Stimulated activated naive CD8-positive, alpha-beta T cell treated with anti-CD3 and anti-CD28 coated beads, Interleukin-15, amount 100 ng/mL, for 72 hours (primary cell): Measurements from ENCODE around the gene ACSS2.
"Not testable (repeated sequence)": the region's sequence is repeated elsewhere in the genome, so short reads cannot be mapped to it uniquely, and the experiment has no call there.

Experiments used
- ATAC-seq: fragments of 150-1000 bp; cut with Tn5 transposase; 2 replicates; pipeline ENCODE4 v1.10.0; 2021; ENCODE audit warnings: mild to moderate bottlenecking, moderate library complexity
- DNase-seq, 2 donors: peaks; one replicate each; pipeline ENCODE4 v3.0.0; 2021 to 2022
- H3K27ac Mint-ChIP-seq, 2 donors: one replicate each; pipeline ENCODE4 v1.8.0; 2022; ENCODE audit warnings: mild to moderate bottlenecking in 2 of 2, mixed read lengths in 2 of 2, moderate library complexity in 2 of 2
- H3K27me3 Mint-ChIP-seq: one replicate; pipeline ENCODE4 v1.8.0; 2022; ENCODE audit warnings: mixed read lengths
- H3K4me1 Mint-ChIP-seq: one replicate; pipeline ENCODE4 v1.8.0; 2022; ENCODE audit warnings: mild to moderate bottlenecking, mixed read lengths
- H3K4me3 Mint-ChIP-seq, 2 donors: one replicate each; pipeline ENCODE4 v1.8.0; 2022; ENCODE audit warnings: mild to moderate bottlenecking in 2 of 2, mixed read lengths in 2 of 2, moderate library complexity in 1 of 2
- H3K9me3 Mint-ChIP-seq, 2 donors: one replicate each; pipeline ENCODE4 v1.8.0; 2022; ENCODE audit warnings: mixed read lengths in 2 of 2

ACSS2 gene

DNA sequence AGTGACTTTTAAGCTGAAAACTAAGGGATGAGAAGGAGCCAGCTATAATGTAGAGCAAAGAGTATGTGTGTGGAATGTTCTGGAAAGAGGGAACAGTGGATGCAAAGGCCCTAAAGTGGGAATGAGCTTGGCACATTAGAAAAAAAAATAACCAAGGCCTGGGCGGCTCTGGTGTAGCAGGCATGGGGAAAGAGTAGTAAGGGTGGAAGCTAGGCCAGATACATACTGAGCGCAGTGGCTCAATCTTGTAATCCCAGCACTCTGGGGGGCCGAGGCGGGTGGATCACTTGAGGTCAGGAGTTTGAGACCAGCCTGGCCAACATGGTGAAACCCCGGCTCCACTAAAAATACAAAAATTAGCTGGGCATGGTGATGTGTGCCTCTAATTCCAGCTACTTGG, 12.2 kb upstream of the ACSS2 start:
- DNase-seq, result no peak
- Mint-ChIP-seq H3K27me3 (no peaks in the 10 kb centered on the region), H3K4me3 (no peak overlapping the region), H3K9me3 (no peaks in the 10 kb centered on the region), H3K27ac (no peak overlapping the region), H3K4me1 (peaks cover under 1% of the 10 kb centered on the region)
- ATAC-seq, result no peak

DNA sequence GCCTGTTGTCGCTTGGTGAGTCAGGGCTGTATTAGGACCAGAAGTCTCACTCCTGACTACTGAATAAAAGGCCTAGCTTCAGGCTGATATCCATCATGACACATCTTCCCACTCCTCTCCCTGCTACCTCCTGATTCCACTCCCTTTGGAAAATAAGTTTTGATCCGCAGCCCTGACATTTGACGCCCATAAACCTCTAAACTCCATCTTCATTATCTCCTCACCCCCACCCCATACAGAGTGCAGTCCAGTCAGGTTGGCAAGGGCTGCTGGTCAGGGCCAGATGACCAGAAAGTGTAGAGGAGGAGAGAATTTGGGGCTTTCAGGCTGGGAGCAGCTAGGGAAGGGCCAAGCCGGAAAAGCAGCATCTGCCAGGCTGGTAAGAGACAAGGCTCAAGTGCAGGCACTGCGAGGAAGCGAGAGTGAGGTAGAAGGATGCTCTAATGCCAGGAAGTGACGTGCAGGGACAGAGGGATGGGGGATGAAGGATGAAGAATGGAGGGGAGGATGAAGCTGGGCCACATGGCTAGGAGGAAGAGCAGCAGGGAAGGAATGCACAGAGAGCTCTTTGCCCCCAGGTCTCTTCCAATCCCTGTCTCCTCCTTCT, 5.0 kb upstream of the ACSS2 start:
- no peaks in the 10 kb centered on the region for H3K27me3 Mint-ChIP-seq
- DNase-seq (no peak), ATAC-seq (no peak)
- H3K4me3 Mint-ChIP-seq, result peak overlapping the region; percentile 93 to 94
- peaks cover 57% of the 10 kb centered on the region for H3K4me1 Mint-ChIP-seq
- H3K9me3 Mint-ChIP-seq, result no peaks in the 10 kb centered on the region
- H3K27ac Mint-ChIP-seq, result peak overlapping the region in 1 of 2 donors; percentile 32

DNA sequence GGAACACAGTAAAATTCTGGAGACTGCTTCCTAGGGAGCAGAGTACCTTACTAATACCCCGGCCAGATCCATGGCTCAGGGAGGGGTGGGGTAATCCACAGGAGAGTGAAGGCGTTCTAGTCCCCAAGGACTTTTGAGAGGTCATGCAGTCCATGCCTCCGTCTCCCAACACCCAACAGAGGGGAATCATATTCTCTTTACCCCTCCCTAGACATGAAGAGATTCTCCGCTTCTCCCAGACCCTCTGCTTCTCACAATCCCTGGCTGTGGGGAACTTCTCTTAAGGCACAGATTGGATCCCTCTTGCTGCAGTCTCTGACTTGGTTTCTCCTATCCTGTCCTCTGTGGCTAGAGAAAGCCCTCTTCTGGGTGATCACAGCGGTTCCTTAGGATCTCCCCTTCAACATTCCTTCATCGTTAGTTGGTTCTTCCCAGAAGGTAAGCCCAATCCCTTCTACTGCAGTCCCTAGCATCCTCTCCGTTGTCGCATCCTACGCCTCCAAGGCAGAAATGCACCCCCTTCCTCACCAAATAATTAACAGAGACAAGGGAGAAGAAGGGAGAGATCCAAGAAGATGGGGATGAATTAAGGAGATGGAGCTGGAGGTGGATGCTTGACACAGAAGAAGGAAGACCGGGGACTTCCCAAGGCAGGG, 4.3 kb upstream of the ACSS2 start:
- Mint-ChIP-seq H3K4me3 (peak overlapping the region; percentile 93 to 94), H3K4me1 (peaks cover 63% of the 10 kb centered on the region), H3K27me3 (no peaks in the 10 kb centered on the region), H3K27ac (peak overlapping the region; percentile 1 to 92), H3K9me3 (no peaks in the 10 kb centered on the region)
- ATAC-seq, result no peak
- peak in 1 of 2 donors; percentile 18 for DNase-seq

GRCh38 chr20:34872622-34873224, 3.7 kb upstream of the ACSS2 start, which contains the start of gene GGT7:
Gene GGT7 (minus strand): TSS chr20:34872856. CDS start chr20:34872815, 41 bp downstream.
- ATAC-seq (peak; percentile 78), DNase-seq (peak; percentile 88 to 90)
- peak within 1 kb of the TSS; percentile 93 to 94 for H3K4me3 Mint-ChIP-seq
- H3K9me3 Mint-ChIP-seq, result no peaks in the 10 kb centered on the region
- peak within 1 kb of the TSS; percentile 56 to 92 for H3K27ac Mint-ChIP-seq
- H3K27me3 Mint-ChIP-seq, result no peaks in the 10 kb centered on the region
- peaks cover 66% of the 10 kb centered on the region for H3K4me1 Mint-ChIP-seq

GRCh38 chr20:34873583-34874093, 2.8 kb upstream of the ACSS2 start:
- peak overlapping the region; percentile 93 to 94 for H3K4me3 Mint-ChIP-seq
- H3K9me3 Mint-ChIP-seq, result no peaks in the 10 kb centered on the region
- ATAC-seq (no peak), DNase-seq (no peak)
- H3K4me1 Mint-ChIP-seq, result peaks cover 66% of the 10 kb centered on the region
- H3K27me3 Mint-ChIP-seq, result no peaks in the 10 kb centered on the region
- H3K27ac Mint-ChIP-seq, result no peak overlapping the region

GRCh38 chr20:34874094-34874654, 2.2 kb upstream of the ACSS2 start:
- Mint-ChIP-seq H3K27ac (no peak overlapping the region), H3K27me3 (no peaks in the 10 kb centered on the region), H3K4me3 (peak overlapping the region; percentile 64 to 97), H3K9me3 (no peaks in the 10 kb centered on the region), H3K4me1 (peaks cover 66% of the 10 kb centered on the region)
- DNase-seq, result peak; percentile 45 to 69
- no peak for ATAC-seq

DNA sequence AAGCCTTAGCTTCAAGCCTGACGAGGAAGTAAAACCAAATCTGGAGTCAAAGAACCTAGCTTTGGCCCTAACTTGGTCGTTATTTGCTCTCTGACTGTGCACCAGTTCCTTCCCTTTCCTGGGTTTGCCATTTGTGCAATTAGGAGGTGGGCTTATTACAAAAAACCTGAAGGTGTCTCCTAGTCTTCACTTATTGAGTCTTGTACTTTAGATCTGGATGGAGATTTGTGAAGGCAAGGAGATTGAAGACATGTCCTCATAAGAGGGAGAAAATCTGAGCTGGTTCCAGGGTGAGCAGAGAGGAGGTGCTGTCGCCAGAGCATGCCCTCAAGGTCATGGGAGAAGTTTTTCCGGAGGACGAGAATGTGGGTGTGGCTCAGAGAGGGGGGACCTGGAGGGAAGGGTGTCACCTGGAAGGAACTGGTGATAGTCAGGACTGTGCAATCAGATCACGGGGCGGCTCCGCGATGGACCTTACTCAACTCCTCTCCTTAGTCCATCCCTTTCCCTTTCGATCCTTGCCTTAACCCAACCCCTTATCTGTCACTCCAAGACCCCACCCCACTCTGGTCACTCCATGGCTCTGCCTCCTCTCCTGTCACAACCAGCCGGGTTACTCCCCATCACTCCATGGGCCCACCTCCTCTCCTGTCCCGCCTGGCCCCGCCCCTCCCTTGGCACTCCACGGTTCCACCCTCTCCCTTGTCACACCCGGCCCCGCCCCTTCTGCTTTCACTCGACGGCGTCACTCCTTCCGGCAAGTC, 588 bp upstream of the ACSS2 start:
- peak overlapping the region; percentile 97 to 98 for H3K4me3 Mint-ChIP-seq
- ATAC-seq (peak; percentile 87), DNase-seq (no peak)
- H3K9me3 Mint-ChIP-seq, result no peaks in the 10 kb centered on the region
- no peaks in the 10 kb centered on the region for H3K27me3 Mint-ChIP-seq
- H3K4me1 Mint-ChIP-seq, result peaks cover 60% of the 10 kb centered on the region
- H3K27ac Mint-ChIP-seq, result peak overlapping the region; percentile 15 to 68

DNA sequence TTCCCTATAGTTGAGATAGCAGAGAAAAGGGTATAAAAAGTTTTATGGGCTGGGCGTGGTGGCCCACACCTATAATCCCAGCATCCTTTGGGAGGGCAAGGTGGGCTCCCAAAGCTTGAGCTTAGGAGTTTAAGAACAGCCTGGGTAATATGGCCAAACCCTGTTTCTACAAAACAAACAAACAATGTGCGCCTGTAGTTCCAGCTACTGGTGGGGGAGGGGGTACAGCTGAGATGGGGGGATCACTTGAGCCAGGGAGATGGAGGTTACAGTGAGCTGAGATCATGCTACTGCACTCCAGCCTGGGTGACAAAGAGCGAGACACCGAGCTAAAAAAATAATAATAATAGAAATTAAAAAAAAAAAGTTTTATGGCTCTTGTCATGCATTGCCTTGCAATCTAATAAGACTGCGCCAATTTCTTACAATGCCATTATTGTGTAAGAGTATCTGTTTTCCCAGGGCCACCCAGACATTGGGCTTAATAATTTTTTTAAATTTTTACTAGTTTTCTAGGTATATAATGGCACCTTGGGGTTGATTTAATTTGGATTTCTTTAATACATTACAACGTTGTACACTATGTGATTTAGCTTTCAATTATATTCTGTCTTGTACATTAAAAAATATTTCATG, 3.9 kb downstream of the ACSS2 start:
- Mint-ChIP-seq H3K9me3 (no peaks in the 10 kb centered on the region), H3K27ac (no peak overlapping the region), H3K27me3 (no peaks in the 10 kb centered on the region), H3K4me3 (no peak overlapping the region), H3K4me1 (peaks cover 41% of the 10 kb centered on the region)
- ATAC-seq (no peak), DNase-seq (no peak)

DNA sequence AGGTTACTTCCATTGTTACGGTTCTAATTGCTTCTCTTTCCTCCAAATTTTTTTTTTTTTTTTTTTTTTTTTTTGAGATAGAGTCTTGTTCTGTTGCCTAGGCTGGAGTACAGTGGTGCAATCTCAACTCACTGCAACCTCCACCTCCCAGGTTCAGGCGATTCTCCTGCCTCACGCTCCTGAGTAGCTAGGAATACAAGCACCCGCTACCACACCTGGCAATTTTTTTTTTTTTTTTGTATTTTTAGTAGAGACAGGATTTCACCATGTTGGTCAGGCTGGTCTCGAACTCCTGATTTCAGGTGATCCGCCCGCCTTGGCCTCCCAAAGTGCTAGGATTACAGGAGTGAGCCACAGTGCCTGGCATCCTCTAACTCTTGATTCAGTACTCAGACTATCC, 4.6 kb downstream of the ACSS2 start:
- not testable (repeated sequence) for DNase-seq, ATAC-seq, H3K27me3 Mint-ChIP-seq, H3K27ac Mint-ChIP-seq, H3K9me3 Mint-ChIP-seq, H3K4me3 Mint-ChIP-seq
- peaks cover 35% of the 10 kb centered on the region for H3K4me1 Mint-ChIP-seq

GRCh38 chr20:34881689-34882088, 5.3 kb downstream of the ACSS2 start:
- Mint-ChIP-seq H3K4me1 (peaks cover 31% of the 10 kb centered on the region), H3K27me3 (no peaks in the 10 kb centered on the region), H3K4me3 (no peak overlapping the region), H3K27ac (peak overlapping the region in 1 of 2 donors; percentile 84), H3K9me3 (no peaks in the 10 kb centered on the region)
- ATAC-seq (no peak), DNase-seq (no peak)

GRCh38 chr20:34883087-34883688, 6.8 kb downstream of the ACSS2 start:
- Mint-ChIP-seq H3K4me3 (no peak overlapping the region), H3K4me1 (peaks cover 23% of the 10 kb centered on the region), H3K27ac (peak overlapping the region in 1 of 2 donors; percentile 32), H3K9me3 (no peaks in the 10 kb centered on the region), H3K27me3 (no peaks in the 10 kb centered on the region)
- DNase-seq (no peak), ATAC-seq (no peak)

GRCh38 chr20:34883809-34884208, 7.4 kb downstream of the ACSS2 start:
- ATAC-seq, result no peak
- no peak overlapping the region for H3K27ac Mint-ChIP-seq

DNA sequence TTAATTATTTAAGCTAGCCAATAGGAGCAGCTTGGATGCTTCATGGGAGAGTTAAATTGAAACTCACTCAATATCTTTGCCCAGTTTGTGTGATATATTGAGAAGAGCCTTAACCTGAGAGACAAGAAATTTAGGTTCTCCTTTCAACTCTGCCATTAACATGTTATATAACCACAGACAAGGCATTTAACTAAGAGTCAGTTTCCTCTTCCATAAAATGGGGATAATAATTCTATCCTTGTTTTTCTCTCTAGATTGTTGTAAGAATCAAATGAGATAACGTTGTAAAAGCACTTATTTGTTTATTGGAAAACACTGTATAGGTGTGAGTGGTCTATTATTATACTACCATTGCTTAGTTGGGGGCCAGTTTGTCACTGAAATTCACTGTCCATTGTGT, 7.8 kb downstream of the ACSS2 start:
- H3K27me3 Mint-ChIP-seq, result no peaks in the 10 kb centered on the region
- H3K9me3 Mint-ChIP-seq, result peaks cover 0 to 5% of the 10 kb centered on the region in 2 donors
- DNase-seq, result no peak
- H3K27ac Mint-ChIP-seq, result no peak overlapping the region
- H3K4me3 Mint-ChIP-seq, result no peak overlapping the region
- H3K4me1 Mint-ChIP-seq, result peaks cover 29% of the 10 kb centered on the region
- no peak for ATAC-seq

More at GRCh38 chr20:34883809-34884208, 7.4 kb downstream of the ACSS2 start:
- Mint-ChIP-seq H3K9me3 (peaks cover 0 to 5% of the 10 kb centered on the region in 2 donors), H3K4me1 (peaks cover 29% of the 10 kb centered on the region), H3K4me3 (no peak overlapping the region), H3K27me3 (no peaks in the 10 kb centered on the region)
- no peak for DNase-seq

GRCh38 chr20:34886122-34886521, 9.7 kb downstream of the ACSS2 start:
- H3K9me3 Mint-ChIP-seq, result peaks cover 0 to 5% of the 10 kb centered on the region in 2 donors
- H3K4me1 Mint-ChIP-seq, result peaks cover 41% of the 10 kb centered on the region
- DNase-seq (no peak), ATAC-seq (no peak)
- no peak overlapping the region for H3K4me3 Mint-ChIP-seq
- H3K27me3 Mint-ChIP-seq, result no peaks in the 10 kb centered on the region
- no peak overlapping the region for H3K27ac Mint-ChIP-seq
